Karpas-422 (cell line): ENCODE data around the gene PCED1A. TPM values are rescaled to one million over a fixed set of nuclear protein-coding genes. Genes with fewer than 3 reads are reported as not detected.

ENCODE experiments used
- DNase-seq: peaks from one replicate; pipeline ENCODE4 v3.0.0-alpha.2; 2015
- H2AFZ ChIP-seq: fragments of 200-600 bp; sonication (generic); 2 replicates; pipeline ENCODE4 v1.6.1; 2014; ENCODE audit warnings: antibody characterized with exemption, low read length, mixed read lengths
- H3K27ac ChIP-seq: fragments of 200-600 bp; sonication (generic); 2 replicates; pipeline ENCODE4 v1.5.1; 2014; ENCODE audit warnings: mild to moderate bottlenecking, low read length, moderate library complexity
- H3K27me3 ChIP-seq: fragments of 200-600 bp; sonication (generic); 2 replicates; pipeline ENCODE4 v1.6.1; 2014; ENCODE audit warnings: low read length, mixed read lengths
- H3K36me3 ChIP-seq: fragments of 200-600 bp; sonication (generic); 2 replicates; pipeline ENCODE4 v1.6.1; 2014; ENCODE audit warnings: low read length, mixed read lengths; ENCODE audit not compliant: insufficient read depth
- H3K4me1 ChIP-seq: fragments of 200-600 bp; sonication (generic); 2 replicates; pipeline ENCODE4 v1.6.1; 2014; ENCODE audit warnings: mild to moderate bottlenecking, low read length, mixed read lengths
- H3K4me2 ChIP-seq: fragments of 200-600 bp; sonication (generic); 2 replicates; pipeline ENCODE4 v1.6.1; 2014; ENCODE audit warnings: low read length, low read depth, mild to moderate bottlenecking; ENCODE audit not compliant: poor library complexity, severe bottlenecking
- H3K4me3 ChIP-seq: fragments of 200-600 bp; sonication (generic); 2 replicates; pipeline ENCODE4 v1.5.1; 2014; ENCODE audit warnings: mild to moderate bottlenecking, antibody characterized with exemption, low read length, mixed read lengths
- H3K79me2 ChIP-seq: fragments of 200-600 bp; sonication (generic); 2 replicates; pipeline ENCODE4 v1.6.1; 2014; ENCODE audit warnings: mild to moderate bottlenecking, low read length, mixed read lengths
- H3K9ac ChIP-seq: fragments of 200-600 bp; sonication (generic); 2 replicates; pipeline ENCODE4 v1.6.0; 2014; ENCODE audit warnings: low read length
- H3K9me2 ChIP-seq: fragments of 200-600 bp; sonication (generic), shearing (Covaris generic); replicated peaks from 2 replicates; pipeline ENCODE4 v1.6.0; 2014; ENCODE audit warnings: mild to moderate bottlenecking, low read length, moderate library complexity; ENCODE audit not compliant: insufficient read depth
- H3K9me3 ChIP-seq: fragments of 300-700, 200-600 bp; sonication (generic); 2 replicates; pipeline ENCODE4 v1.6.1; 2014; ENCODE audit warnings: low read length, mixed read lengths
- H4K20me1 ChIP-seq: fragments of 200-600 bp; sonication (generic); 2 replicates; pipeline ENCODE4 v1.6.1; 2014; ENCODE audit warnings: mild to moderate bottlenecking, antibody characterized with exemption, low read length, low read depth; ENCODE audit not compliant: insufficient read depth
- total RNA-seq: library from RNA; depleted of rRNA; stranded (reverse); fragments of >200 nt; shearing (Covaris generic); gene quantifications from 2 replicates; pipeline ENCODE4 v1.2.3, GENCODE V29; 2014; ENCODE audit warnings: low replicate concordance

Gene PCED1A
- total RNA-seq, 1 experiment from 2014 or later: 19.0 TPM

- Histone ChIP-seq H3K27me3 (no peaks in the 10 kb centered on the region), H3K79me2 (no peaks in the 10 kb centered on the region), H3K4me1 (no peaks in the 10 kb centered on the region), H3K9me3 (no peaks in the 10 kb centered on the region), H3K9ac (no peak within 1 kb of the TSS), H4K20me1 (no peaks in the 10 kb centered on the region), H3K36me3 (no peaks in the 10 kb centered on the region), H3K4me2 (no peak within 1 kb of the TSS), H3K27ac (no peak within 1 kb of the TSS), H3K9me2 (no peaks in the 10 kb centered on the region), H3K4me3 (no peak within 1 kb of the TSS), H2AFZ (no peak within 1 kb of the TSS)
- DNase-seq: no peak
Observed at GRCh38 chr20:2800521-2801285, 39.8 kb downstream of the PCED1A start, which contains the start of gene CPXM1. CPXM1 (minus strand) TSS chr20:2800627; CDS start chr20:2800572, 55 bp downstream.

- DNase-seq: no peak
Observed at GRCh38 chr20:2799688-2800520, 40.6 kb downstream of the PCED1A start.

GRCh38 chr20:2799271-2799670, 41.2 kb downstream of the PCED1A start:
- no peak overlapping the region for H3K9ac ChIP-seq
- no peak overlapping the region for H3K4me3 ChIP-seq
- H3K36me3 ChIP-seq: no peaks in the 10 kb centered on the region
- no peak overlapping the region for H3K4me2 ChIP-seq
- no peaks in the 10 kb centered on the region for H3K27me3 ChIP-seq
- no peak overlapping the region; the same call in 1 of the 2 replicates for H2AFZ ChIP-seq
- no peaks in the 10 kb centered on the region for H3K9me3 ChIP-seq
- H3K79me2 ChIP-seq: no peaks in the 10 kb centered on the region
- no peak for DNase-seq
- H3K9me2 ChIP-seq: no peaks in the 10 kb centered on the region
- no peak overlapping the region for H3K27ac ChIP-seq
- H3K4me1 ChIP-seq: no peaks in the 10 kb centered on the region
- H4K20me1 ChIP-seq: no peaks in the 10 kb centered on the region

More at GRCh38 chr20:2799688-2800520, 40.6 kb downstream of the PCED1A start:
- H3K27ac ChIP-seq: no peak overlapping the region
- H3K27me3 ChIP-seq: no peaks in the 10 kb centered on the region
- no peaks in the 10 kb centered on the region for H3K36me3 ChIP-seq
- H2AFZ ChIP-seq: no peak overlapping the region
- H3K4me3 ChIP-seq: no peak overlapping the region
- H3K9ac ChIP-seq: no peak overlapping the region
- H4K20me1 ChIP-seq: no peaks in the 10 kb centered on the region
- H3K79me2 ChIP-seq: no peaks in the 10 kb centered on the region
- H3K9me2 ChIP-seq: no peaks in the 10 kb centered on the region
- H3K4me1 ChIP-seq: no peaks in the 10 kb centered on the region
- no peak overlapping the region for H3K4me2 ChIP-seq
- H3K9me3 ChIP-seq: no peaks in the 10 kb centered on the region

- no peak overlapping the region; the same call in 1 of the 2 replicates for H2AFZ ChIP-seq
- H3K9ac ChIP-seq: no peak overlapping the region
- no peaks in the 10 kb centered on the region for H3K4me1 ChIP-seq
- H3K27me3 ChIP-seq: no peaks in the 10 kb centered on the region
- DNase-seq: no peak
- no peaks in the 10 kb centered on the region for H3K9me3 ChIP-seq
- H4K20me1 ChIP-seq: no peaks in the 10 kb centered on the region
- H3K27ac ChIP-seq: no peak overlapping the region
- no peak overlapping the region for H3K4me3 ChIP-seq
- no peaks in the 10 kb centered on the region for H3K79me2 ChIP-seq
- H3K36me3 ChIP-seq: no peaks in the 10 kb centered on the region
- no peak overlapping the region for H3K4me2 ChIP-seq
- H3K9me2 ChIP-seq: no peaks in the 10 kb centered on the region
Observed at GRCh38 chr20:2798814-2799213, 41.6 kb downstream of the PCED1A start.

GRCh38 chr20:2798095-2798805, 42.2 kb downstream of the PCED1A start:
- Histone ChIP-seq H3K9me3 (no peaks in the 10 kb centered on the region), H3K9ac (no peak overlapping the region), H4K20me1 (no peaks in the 10 kb centered on the region)

GRCh38 chr20:2797136-2797983, 43.1 kb downstream of the PCED1A start:
- Histone ChIP-seq H3K9me3 (no peaks in the 10 kb centered on the region), H3K9ac (no peak overlapping the region), H3K79me2 (no peaks in the 10 kb centered on the region), H2AFZ (peak overlapping the region; percentile 63; the same call in 1 of the 2 replicates), H3K27me3 (no peaks in the 10 kb centered on the region), H3K4me2 (no peak overlapping the region), H3K27ac (no peak overlapping the region), H3K4me3 (no peak overlapping the region), H3K36me3 (no peaks in the 10 kb centered on the region), H3K9me2 (no peaks in the 10 kb centered on the region), H3K4me1 (no peaks in the 10 kb centered on the region), H4K20me1 (no peaks in the 10 kb centered on the region)
- peak; percentile 53 for DNase-seq

More at GRCh38 chr20:2798095-2798805, 42.2 kb downstream of the PCED1A start:
- no peak for DNase-seq
- Histone ChIP-seq H2AFZ (no peak overlapping the region), H3K27me3 (no peaks in the 10 kb centered on the region), H3K79me2 (no peaks in the 10 kb centered on the region), H3K4me1 (no peaks in the 10 kb centered on the region), H3K4me3 (no peak overlapping the region), H3K4me2 (no peak overlapping the region), H3K36me3 (no peaks in the 10 kb centered on the region), H3K27ac (no peak overlapping the region), H3K9me2 (no peaks in the 10 kb centered on the region)

GRCh38 chr20:2796011-2796660, 44.3 kb downstream of the PCED1A start:
- Histone ChIP-seq H3K36me3 (no peaks in the 10 kb centered on the region), H3K9me3 (no peaks in the 10 kb centered on the region), H3K4me2 (no peak overlapping the region), H3K79me2 (no peaks in the 10 kb centered on the region), H3K4me3 (no peak overlapping the region), H3K4me1 (no peaks in the 10 kb centered on the region), H2AFZ (no peak overlapping the region), H3K27me3 (no peaks in the 10 kb centered on the region), H4K20me1 (no peaks in the 10 kb centered on the region), H3K9me2 (no peaks in the 10 kb centered on the region), H3K9ac (no peak overlapping the region), H3K27ac (no peak overlapping the region)
- no peak for DNase-seq
